SK-N-SH treated with all-trans-retinoic acid at 6 μM for 48 hours (cell line): ENCODE data around the gene TFAP2A.

Experiments used
- ATAC-seq: fragments of 200-7000 bp; cut with Tn5 transposase; 3 replicates; pipeline ENCODE4 v1.9.1; 2020; ENCODE audit warnings: mild to moderate bottlenecking, moderate library complexity
- ARNTL ChIP-seq: fragments of 450-650 bp; formaldehyde crosslinking; IDR thresholded peaks from 2 replicates; pipeline ENCODE4 v1.5.0; 2020; ENCODE audit warnings: low read depth, mild to moderate bottlenecking, moderate library complexity, borderline replicate concordance
- BACH2 ChIP-seq: fragments of 250-450 bp; sonication (Bioruptor Pico); IDR thresholded peaks from 2 replicates; pipeline ENCODE4 v1.9.0; 2021; ENCODE audit warnings: mild to moderate bottlenecking, borderline replicate concordance
- CSDC2 ChIP-seq: fragments of 250-450 bp; sonication (Bioruptor Pico); IDR thresholded peaks from 2 replicates; pipeline ENCODE4 v1.5.0; 2020; ENCODE audit warnings: mild to moderate bottlenecking, moderate library complexity
- ESRRG ChIP-seq: fragments of 250-450 bp; sonication (Bioruptor Pico); IDR thresholded peaks from 2 replicates; pipeline ENCODE4 v1.6.1; 2021; ENCODE audit warnings: mild to moderate bottlenecking
- GLIS3 ChIP-seq: fragments of 250-450 bp; sonication (Bioruptor Pico); IDR thresholded peaks from 2 replicates; pipeline ENCODE4 v1.5.0; 2020; ENCODE audit warnings: mild to moderate bottlenecking, moderate library complexity
- ISL1 ChIP-seq: fragments of 250-450 bp; sonication (Bioruptor Pico); IDR thresholded peaks from 2 replicates; pipeline ENCODE4 v2.1.2; 2022; ENCODE audit warnings: mild to moderate bottlenecking, moderate library complexity
- OSR1 ChIP-seq: fragments of 250-450 bp; sonication (Bioruptor Pico); IDR thresholded peaks from 2 replicates; pipeline ENCODE4 v1.8.0; 2022; ENCODE audit warnings: moderate library complexity, mild to moderate bottlenecking, inconsistent platforms
- PPARA ChIP-seq: fragments of 250-450 bp; sonication (Bioruptor Pico); IDR thresholded peaks from 2 replicates; pipeline ENCODE4 v1.5.0; 2020; ENCODE audit warnings: mild to moderate bottlenecking, borderline replicate concordance
- SNAI2 ChIP-seq: fragments of 250-450 bp; sonication (Bioruptor Pico); IDR thresholded peaks from 2 replicates; pipeline ENCODE4 v1.5.0; 2020; ENCODE audit warnings: mild to moderate bottlenecking, moderate library complexity
- TOX ChIP-seq: fragments of 250-450 bp; sonication (Bioruptor Pico); IDR thresholded peaks from 2 replicates; pipeline ENCODE4 v1.8.0; 2021; ENCODE audit warnings: mild to moderate bottlenecking, moderate library complexity, borderline replicate concordance
- ZC3H10 ChIP-seq: fragments of 250-450 bp; sonication (Bioruptor Pico); IDR thresholded peaks from 2 replicates; pipeline ENCODE4 v1.5.1; 2021; ENCODE audit warnings: mild to moderate bottlenecking, moderate library complexity
- ZFP3 ChIP-seq: fragments of 250-450 bp; sonication (Bioruptor Pico); IDR thresholded peaks from 2 replicates; pipeline ENCODE4 v1.5.0; 2020; ENCODE audit warnings: mild to moderate bottlenecking, moderate library complexity
- ZFP30 ChIP-seq: fragments of 450-650 bp; formaldehyde crosslinking; IDR thresholded peaks from 2 replicates; pipeline ENCODE4 v1.5.0; 2022; ENCODE audit warnings: mild to moderate bottlenecking, moderate library complexity
- ZNF565 ChIP-seq: fragments of 450-650 bp; formaldehyde crosslinking; conservative IDR thresholded peaks from 2 replicates; pipeline ENCODE4 v1.5.0; 2020; ENCODE audit warnings: low read depth, mild to moderate bottlenecking, moderate library complexity
- ZNF70 ChIP-seq: fragments of 450-650 bp; formaldehyde crosslinking; IDR thresholded peaks from 2 replicates; pipeline ENCODE4 v1.5.0; 2020; ENCODE audit warnings: mild to moderate bottlenecking, moderate library complexity
- TF ChIP-seq, protein P1 (sequence below): fragments of 250-450 bp; sonication (Bioruptor Pico); IDR thresholded peaks from 2 replicates; pipeline ENCODE4 v1.5.0; 2020; ENCODE audit warnings: mild to moderate bottlenecking, moderate library complexity
- TF ChIP-seq, protein P2 (sequence below): fragments of 250-450 bp; sonication (Bioruptor Pico); IDR thresholded peaks from 2 replicates; pipeline ENCODE4 v1.5.1; 2021; ENCODE audit warnings: mild to moderate bottlenecking, moderate library complexity
- TF ChIP-seq, protein P3 (sequence below): fragments of 250-450 bp; sonication (Bioruptor Pico); IDR thresholded peaks from 2 replicates; pipeline ENCODE4 v1.5.1; 2020; ENCODE audit warnings: low read depth, mild to moderate bottlenecking, moderate library complexity
- TF ChIP-seq, protein P4 (sequence below): fragments of 250-450 bp; sonication (Bioruptor Pico); IDR thresholded peaks from 2 replicates; pipeline ENCODE4 v1.8.0; 2021; ENCODE audit warnings: low read depth, mild to moderate bottlenecking, moderate library complexity, borderline replicate concordance
- TF ChIP-seq, protein P5 (sequence below): fragments of 250-450 bp; sonication (Bioruptor Pico); IDR thresholded peaks from 2 replicates; pipeline ENCODE4 v1.8.0; 2020; ENCODE audit warnings: mild to moderate bottlenecking, moderate library complexity, borderline replicate concordance

The TFAP2A gene

DNA sequence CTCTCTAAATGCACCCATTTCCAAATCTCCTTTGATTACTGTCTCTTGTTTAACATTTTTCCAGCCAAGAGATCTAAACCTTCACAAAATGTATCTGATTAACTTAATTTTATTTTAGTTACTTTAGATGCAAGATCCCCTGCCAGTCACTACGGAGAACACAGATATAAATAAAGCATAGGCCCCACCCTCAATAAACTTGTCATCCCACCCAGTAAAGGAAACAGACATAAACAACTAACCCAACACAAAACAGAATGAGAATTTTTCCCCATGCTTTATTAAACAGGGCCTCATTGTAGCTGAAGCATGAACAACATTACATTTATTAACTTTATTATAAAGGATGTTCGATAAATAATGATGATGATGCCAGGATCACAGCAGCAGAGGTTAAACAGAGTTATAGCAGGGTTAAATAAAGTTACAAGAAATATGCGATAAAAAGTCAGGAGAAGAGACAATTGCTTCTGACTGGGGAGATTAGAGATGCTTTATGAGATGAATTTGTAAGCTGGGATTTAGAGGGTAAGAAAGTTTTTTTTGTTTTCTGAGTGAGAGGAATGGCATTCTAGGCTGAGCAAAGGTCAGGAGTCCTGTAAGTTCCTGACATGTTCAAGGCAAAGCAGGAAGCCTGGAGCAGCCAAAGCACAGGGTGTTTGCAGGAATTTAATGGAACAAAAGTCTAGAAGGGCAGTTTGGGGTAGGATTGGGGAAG lies 41.1 kb downstream of the TFAP2A start:
- no peak for ATAC-seq
- no peak for TF ChIP-seq ZNF565 (CRISPR knock-in tag)
- no peak for TF ChIP-seq ESRRG (CRISPR knock-in tag)
- TF ChIP-seq GLIS3, result no peak
- no peak for TF ChIP-seq ARNTL (CRISPR knock-in tag)
- TF ChIP-seq, protein P1, sequence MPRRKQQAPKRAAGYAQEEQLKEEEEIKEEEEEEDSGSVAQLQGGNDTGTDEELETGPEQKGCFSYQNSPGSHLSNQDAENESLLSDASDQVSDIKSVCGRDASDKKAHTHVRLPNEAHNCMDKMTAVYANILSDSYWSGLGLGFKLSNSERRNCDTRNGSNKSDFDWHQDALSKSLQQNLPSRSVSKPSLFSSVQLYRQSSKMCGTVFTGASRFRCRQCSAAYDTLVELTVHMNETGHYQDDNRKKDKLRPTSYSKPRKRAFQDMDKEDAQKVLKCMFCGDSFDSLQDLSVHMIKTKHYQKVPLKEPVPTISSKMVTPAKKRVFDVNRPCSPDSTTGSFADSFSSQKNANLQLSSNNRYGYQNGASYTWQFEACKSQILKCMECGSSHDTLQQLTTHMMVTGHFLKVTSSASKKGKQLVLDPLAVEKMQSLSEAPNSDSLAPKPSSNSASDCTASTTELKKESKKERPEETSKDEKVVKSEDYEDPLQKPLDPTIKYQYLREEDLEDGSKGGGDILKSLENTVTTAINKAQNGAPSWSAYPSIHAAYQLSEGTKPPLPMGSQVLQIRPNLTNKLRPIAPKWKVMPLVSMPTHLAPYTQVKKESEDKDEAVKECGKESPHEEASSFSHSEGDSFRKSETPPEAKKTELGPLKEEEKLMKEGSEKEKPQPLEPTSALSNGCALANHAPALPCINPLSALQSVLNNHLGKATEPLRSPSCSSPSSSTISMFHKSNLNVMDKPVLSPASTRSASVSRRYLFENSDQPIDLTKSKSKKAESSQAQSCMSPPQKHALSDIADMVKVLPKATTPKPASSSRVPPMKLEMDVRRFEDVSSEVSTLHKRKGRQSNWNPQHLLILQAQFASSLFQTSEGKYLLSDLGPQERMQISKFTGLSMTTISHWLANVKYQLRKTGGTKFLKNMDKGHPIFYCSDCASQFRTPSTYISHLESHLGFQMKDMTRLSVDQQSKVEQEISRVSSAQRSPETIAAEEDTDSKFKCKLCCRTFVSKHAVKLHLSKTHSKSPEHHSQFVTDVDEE (CRISPR knock-in tag), result no peak
- TF ChIP-seq, protein P2, sequence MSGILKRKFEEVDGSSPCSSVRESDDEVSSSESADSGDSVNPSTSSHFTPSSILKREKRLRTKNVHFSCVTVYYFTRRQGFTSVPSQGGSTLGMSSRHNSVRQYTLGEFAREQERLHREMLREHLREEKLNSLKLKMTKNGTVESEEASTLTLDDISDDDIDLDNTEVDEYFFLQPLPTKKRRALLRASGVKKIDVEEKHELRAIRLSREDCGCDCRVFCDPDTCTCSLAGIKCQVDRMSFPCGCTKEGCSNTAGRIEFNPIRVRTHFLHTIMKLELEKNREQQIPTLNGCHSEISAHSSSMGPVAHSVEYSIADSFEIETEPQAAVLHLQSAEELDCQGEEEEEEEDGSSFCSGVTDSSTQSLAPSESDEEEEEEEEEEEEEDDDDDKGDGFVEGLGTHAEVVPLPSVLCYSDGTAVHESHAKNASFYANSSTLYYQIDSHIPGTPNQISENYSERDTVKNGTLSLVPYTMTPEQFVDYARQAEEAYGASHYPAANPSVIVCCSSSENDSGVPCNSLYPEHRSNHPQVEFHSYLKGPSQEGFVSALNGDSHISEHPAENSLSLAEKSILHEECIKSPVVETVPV (CRISPR knock-in tag), result no peak
- TF ChIP-seq PPARA (CRISPR knock-in tag), result no peak
- TF ChIP-seq, protein P3, sequence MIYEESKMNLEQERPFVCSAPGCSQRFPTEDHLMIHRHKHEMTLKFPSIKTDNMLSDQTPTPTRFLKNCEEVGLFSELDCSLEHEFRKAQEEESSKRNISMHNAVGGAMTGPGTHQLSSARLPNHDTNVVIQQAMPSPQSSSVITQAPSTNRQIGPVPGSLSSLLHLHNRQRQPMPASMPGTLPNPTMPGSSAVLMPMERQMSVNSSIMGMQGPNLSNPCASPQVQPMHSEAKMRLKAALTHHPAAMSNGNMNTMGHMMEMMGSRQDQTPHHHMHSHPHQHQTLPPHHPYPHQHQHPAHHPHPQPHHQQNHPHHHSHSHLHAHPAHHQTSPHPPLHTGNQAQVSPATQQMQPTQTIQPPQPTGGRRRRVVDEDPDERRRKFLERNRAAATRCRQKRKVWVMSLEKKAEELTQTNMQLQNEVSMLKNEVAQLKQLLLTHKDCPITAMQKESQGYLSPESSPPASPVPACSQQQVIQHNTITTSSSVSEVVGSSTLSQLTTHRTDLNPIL (CRISPR knock-in tag), result no peak

DNA sequence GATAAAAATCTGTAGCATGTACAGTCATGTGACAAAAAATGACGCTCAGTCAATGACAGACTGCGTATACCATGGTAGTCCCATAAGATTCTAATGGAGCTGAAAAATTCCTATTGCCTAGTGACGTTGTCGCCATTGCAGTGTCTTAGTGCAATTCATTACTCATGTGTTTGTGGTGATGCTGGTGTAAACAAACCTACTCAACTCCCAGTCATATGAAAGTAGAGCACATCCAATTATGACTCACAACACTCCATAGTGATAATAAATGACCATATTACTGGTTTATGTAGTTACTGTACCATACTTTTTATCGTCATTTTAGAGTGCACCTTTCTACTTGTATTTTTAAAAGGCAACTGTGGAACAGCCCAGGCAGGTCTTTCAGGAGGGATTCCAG lies 45.0 kb downstream of the TFAP2A start:
- no peak for ATAC-seq
- TF ChIP-seq, protein P4, sequence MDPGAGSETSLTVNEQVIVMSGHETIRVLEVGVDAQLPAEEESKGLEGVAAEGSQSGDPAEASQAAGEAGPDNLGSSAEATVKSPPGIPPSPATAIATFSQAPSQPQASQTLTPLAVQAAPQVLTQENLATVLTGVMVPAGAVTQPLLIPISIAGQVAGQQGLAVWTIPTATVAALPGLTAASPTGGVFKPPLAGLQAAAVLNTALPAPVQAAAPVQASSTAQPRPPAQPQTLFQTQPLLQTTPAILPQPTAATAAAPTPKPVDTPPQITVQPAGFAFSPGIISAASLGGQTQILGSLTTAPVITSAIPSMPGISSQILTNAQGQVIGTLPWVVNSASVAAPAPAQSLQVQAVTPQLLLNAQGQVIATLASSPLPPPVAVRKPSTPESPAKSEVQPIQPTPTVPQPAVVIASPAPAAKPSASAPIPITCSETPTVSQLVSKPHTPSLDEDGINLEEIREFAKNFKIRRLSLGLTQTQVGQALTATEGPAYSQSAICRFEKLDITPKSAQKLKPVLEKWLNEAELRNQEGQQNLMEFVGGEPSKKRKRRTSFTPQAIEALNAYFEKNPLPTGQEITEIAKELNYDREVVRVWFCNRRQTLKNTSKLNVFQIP (CRISPR knock-in tag), result no peak
- no peak for TF ChIP-seq CSDC2 (CRISPR knock-in tag)
- TF ChIP-seq ZFP30 (CRISPR knock-in tag), result no peak
- no peak for TF ChIP-seq TOX (CRISPR knock-in tag)
- no peak for TF ChIP-seq GLIS3
- TF ChIP-seq ISL1 (CRISPR knock-in tag), result no peak
- TF ChIP-seq ARNTL (CRISPR knock-in tag), result no peak
- TF ChIP-seq ZNF565 (CRISPR knock-in tag), result no peak
- TF ChIP-seq, all 23 proteins: peak for 0

DNA sequence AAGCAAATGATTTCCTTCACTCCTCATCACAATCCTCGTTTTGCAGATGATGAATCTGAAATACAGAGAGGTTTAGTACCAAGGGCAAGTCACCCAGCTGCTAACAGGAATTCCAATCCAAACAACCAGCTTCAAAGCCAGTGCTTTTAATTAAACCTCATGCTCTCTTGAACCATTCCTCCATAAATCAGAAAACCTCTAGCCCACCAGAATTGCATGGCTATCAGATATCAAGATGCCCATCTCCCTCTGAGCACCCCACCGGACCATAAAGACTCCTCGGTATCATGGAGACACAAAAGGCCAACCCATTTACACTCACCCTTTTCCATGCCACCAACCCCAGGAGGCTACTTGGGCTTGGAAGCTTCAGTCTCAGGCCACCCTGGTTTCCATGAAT lies 46.0 kb downstream of the TFAP2A start:
- no peak for ATAC-seq
- TF ChIP-seq, protein P5, sequence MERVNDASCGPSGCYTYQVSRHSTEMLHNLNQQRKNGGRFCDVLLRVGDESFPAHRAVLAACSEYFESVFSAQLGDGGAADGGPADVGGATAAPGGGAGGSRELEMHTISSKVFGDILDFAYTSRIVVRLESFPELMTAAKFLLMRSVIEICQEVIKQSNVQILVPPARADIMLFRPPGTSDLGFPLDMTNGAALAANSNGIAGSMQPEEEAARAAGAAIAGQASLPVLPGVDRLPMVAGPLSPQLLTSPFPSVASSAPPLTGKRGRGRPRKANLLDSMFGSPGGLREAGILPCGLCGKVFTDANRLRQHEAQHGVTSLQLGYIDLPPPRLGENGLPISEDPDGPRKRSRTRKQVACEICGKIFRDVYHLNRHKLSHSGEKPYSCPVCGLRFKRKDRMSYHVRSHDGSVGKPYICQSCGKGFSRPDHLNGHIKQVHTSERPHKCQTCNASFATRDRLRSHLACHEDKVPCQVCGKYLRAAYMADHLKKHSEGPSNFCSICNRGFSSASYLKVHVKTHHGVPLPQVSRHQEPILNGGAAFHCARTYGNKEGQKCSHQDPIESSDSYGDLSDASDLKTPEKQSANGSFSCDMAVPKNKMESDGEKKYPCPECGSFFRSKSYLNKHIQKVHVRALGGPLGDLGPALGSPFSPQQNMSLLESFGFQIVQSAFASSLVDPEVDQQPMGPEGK, result no peak
- TF ChIP-seq ZFP30 (CRISPR knock-in tag) (no peak), GLIS3 (no peak), BACH2 (CRISPR knock-in tag) (no peak), ZC3H10 (no peak), ZNF70 (CRISPR knock-in tag) (no peak), ZNF565 (CRISPR knock-in tag) (no peak), ARNTL (CRISPR knock-in tag) (no peak), ISL1 (CRISPR knock-in tag) (no peak), PPARA (CRISPR knock-in tag) (no peak), ZFP3 (CRISPR knock-in tag) (no peak), OSR1 (CRISPR knock-in tag) (no peak), TOX (CRISPR knock-in tag) (no peak), CSDC2 (CRISPR knock-in tag) (no peak), SNAI2 (CRISPR knock-in tag) (no peak)
- TF ChIP-seq, protein P4 (CRISPR knock-in tag), result no peak
- TF ChIP-seq, protein P1 (CRISPR knock-in tag), result no peak
